B cell (primary cell): Measurements from ENCODE around the gene USP7.
"Not testable (repeated sequence)": the region's sequence is repeated elsewhere in the genome, so short reads cannot be mapped to it uniquely, and the experiment has no call there.

ENCODE experiments used
- EZH2 ChIP-seq: IDR thresholded peaks from 2 replicates; pipeline ENCODE4 v1.6.1; 2012; ENCODE audit warnings: borderline replicate concordance, low read depth, mild to moderate bottlenecking, moderate library complexity, low read length; ENCODE audit not compliant: insufficient read depth, poor library complexity, severe bottlenecking
- TF ChIP-seq, protein P1 (sequence below): fragments of 200-600 bp; IDR thresholded peaks from one replicate; pipeline ENCODE4 v1.8.0; 2022; ENCODE audit warnings: antibody characterized with exemption, mild to moderate bottlenecking

- TF ChIP-seq, protein P1, sequence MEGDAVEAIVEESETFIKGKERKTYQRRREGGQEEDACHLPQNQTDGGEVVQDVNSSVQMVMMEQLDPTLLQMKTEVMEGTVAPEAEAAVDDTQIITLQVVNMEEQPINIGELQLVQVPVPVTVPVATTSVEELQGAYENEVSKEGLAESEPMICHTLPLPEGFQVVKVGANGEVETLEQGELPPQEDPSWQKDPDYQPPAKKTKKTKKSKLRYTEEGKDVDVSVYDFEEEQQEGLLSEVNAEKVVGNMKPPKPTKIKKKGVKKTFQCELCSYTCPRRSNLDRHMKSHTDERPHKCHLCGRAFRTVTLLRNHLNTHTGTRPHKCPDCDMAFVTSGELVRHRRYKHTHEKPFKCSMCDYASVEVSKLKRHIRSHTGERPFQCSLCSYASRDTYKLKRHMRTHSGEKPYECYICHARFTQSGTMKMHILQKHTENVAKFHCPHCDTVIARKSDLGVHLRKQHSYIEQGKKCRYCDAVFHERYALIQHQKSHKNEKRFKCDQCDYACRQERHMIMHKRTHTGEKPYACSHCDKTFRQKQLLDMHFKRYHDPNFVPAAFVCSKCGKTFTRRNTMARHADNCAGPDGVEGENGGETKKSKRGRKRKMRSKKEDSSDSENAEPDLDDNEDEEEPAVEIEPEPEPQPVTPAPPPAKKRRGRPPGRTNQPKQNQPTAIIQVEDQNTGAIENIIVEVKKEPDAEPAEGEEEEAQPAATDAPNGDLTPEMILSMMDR = not testable (repeated sequence)
- TF ChIP-seq EZH2 = not testable (repeated sequence)
Observed at GRCh38 chr16:8969202-8969897, 5.6 kb upstream of the USP7 start.
